ENCODE data around the gene IDH3B.

- TF ChIP-seq POLR2AphosphoS5 (IDR thresholded peaks at IDR 0.05): no peak
- no peak for TF ChIP-seq CTCF (IDR thresholded peaks at IDR 0.05)
- no peak for TF ChIP-seq POLR2A (IDR thresholded peaks at IDR 0.05; ENCODE audit: low read depth)
Measured at GRCh38 chr20:2652724-2653555, 11.1 kb downstream of the IDH3B start.

Measured in esophagus muscularis mucosa (tissue), 3 donors.